ENCODE data around the gene TBX1. TPM values are rescaled to one million over a fixed set of nuclear protein-coding genes. Genes with fewer than 3 reads are reported as not detected.

Gene TBX1
- total RNA-seq, 2 experiments from 2014 or later = 0.23 TPM; not detected in 1

DNA sequence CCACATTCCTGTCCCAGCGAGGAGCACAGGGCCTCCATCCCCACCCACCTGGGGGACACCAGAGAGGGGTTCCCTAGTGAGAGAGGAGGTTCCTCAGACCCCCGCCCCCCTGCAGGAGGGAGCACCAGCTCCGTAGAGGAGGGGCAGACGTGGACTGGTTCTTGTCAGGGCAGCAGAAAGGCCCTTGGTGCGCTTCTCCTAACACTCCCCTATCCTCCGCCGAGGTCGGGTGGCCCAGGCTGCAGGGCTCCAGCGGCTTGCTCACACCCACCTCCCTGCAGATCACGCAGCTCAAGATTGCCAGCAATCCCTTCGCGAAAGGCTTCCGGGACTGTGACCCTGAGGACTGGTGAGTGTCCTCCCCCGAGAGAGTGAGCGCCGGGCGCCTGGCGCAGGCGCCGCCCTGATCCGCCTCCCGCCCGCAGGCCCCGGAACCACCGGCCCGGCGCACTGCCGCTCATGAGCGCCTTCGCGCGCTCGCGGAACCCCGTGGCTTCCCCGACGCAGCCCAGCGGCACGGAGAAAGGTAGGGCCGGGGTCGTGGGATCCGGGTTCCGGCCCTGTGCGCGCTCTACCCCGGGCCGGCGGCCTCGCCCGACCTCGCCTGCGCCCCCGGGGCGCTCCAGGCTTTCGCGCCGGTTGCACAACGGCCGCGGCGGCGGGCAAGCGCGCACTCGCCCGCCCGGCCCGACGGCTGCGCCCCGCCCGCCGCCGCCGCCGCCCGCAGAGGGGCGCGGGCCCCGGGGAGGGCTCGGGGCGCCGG, 5.1 kb downstream of the TBX1 start:
- no peak for DNase-seq (ENCODE audit: low spot score)
- POLR2A ChIA-PET = no interaction called here
- H3K4me2 ChIP-seq (ENCODE audit: low read length) = no peak overlapping the region

DNA sequence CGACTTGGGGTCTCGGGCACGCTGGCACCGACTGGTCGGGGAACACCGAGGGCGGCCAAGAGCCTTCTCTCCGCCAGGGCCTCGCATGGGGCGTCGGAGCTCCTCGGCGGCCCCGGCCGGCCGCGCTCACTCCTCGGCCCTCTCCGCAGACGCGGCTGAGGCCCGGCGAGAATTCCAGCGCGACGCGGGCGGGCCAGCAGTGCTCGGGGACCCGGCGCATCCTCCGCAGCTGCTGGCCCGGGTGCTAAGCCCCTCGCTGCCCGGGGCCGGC, 5.6 kb downstream of the TBX1 start:
- Histone ChIP-seq H3K36me3 (ENCODE audit: insufficient read depth, low read length) (no peaks in the 10 kb centered on the region), H4K20me1 (ENCODE audit: insufficient read depth, low read length) (no peaks in the 10 kb centered on the region), H2AFZ (ENCODE audit: low read length) (no peak overlapping the region), H3K27ac (ENCODE audit: low read depth, low read length, poor library complexity, severe bottlenecking) (no peak overlapping the region), H3K4me2 (ENCODE audit: low read length) (no peak overlapping the region), H3K9me3 (ENCODE audit: low read length) (no peaks in the 10 kb centered on the region), H3K4me1 (ENCODE audit: insufficient read depth, low read length, poor library complexity, severe bottlenecking) (peaks cover 8% of the 10 kb centered on the region), H3K79me2 (ENCODE audit: insufficient read depth, low read depth, low read length) (no peaks in the 10 kb centered on the region), H3K9me2 (ENCODE audit: insufficient read depth, low read length) (no peaks in the 10 kb centered on the region), H3K4me3 (ENCODE audit: low read depth, low read length, poor library complexity, severe bottlenecking) (no peak overlapping the region)
- BruUV-seq (replicated peaks) = no TSS peak
- TF ChIP-seq EZH2phosphoT487 (IDR thresholded peaks at IDR 0.05; ENCODE audit: borderline replicate concordance, low read depth, low read length) = no peak
- TF ChIP-seq, protein P1, sequence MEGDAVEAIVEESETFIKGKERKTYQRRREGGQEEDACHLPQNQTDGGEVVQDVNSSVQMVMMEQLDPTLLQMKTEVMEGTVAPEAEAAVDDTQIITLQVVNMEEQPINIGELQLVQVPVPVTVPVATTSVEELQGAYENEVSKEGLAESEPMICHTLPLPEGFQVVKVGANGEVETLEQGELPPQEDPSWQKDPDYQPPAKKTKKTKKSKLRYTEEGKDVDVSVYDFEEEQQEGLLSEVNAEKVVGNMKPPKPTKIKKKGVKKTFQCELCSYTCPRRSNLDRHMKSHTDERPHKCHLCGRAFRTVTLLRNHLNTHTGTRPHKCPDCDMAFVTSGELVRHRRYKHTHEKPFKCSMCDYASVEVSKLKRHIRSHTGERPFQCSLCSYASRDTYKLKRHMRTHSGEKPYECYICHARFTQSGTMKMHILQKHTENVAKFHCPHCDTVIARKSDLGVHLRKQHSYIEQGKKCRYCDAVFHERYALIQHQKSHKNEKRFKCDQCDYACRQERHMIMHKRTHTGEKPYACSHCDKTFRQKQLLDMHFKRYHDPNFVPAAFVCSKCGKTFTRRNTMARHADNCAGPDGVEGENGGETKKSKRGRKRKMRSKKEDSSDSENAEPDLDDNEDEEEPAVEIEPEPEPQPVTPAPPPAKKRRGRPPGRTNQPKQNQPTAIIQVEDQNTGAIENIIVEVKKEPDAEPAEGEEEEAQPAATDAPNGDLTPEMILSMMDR (conservative IDR thresholded peaks at IDR 0.05; ENCODE audit: low read length) = no peak
- intact Hi-C loops (cut with micrococcal nuclease; ENCODE audit: unreplicated experiment) = no loop called here
- DNase-seq (ENCODE audit: low spot score) = no peak
- ChIA-PET POLR2A (no interaction called here), CTCF (ENCODE audit: unreplicated experiment) (no interaction called here)

More for the DNA sequence above, 5.1 kb downstream of the TBX1 start:
- Histone ChIP-seq H3K4me1 (ENCODE audit: insufficient read depth, low read length, poor library complexity, severe bottlenecking) (peaks cover 4% of the 10 kb centered on the region), H3K9me2 (ENCODE audit: insufficient read depth, low read length) (no peaks in the 10 kb centered on the region), H2AFZ (ENCODE audit: low read length) (no peak overlapping the region), H3K79me2 (ENCODE audit: insufficient read depth, low read depth, low read length) (no peaks in the 10 kb centered on the region), H3K27ac (ENCODE audit: low read depth, low read length, poor library complexity, severe bottlenecking) (no peak overlapping the region), H4K20me1 (ENCODE audit: insufficient read depth, low read length) (no peaks in the 10 kb centered on the region), H3K9me3 (ENCODE audit: low read length) (no peaks in the 10 kb centered on the region), H3K36me3 (ENCODE audit: insufficient read depth, low read length) (no peaks in the 10 kb centered on the region), H3K4me3 (ENCODE audit: low read depth, low read length, poor library complexity, severe bottlenecking) (no peak overlapping the region)
- CTCF ChIA-PET (ENCODE audit: unreplicated experiment) = no interaction called here
- intact Hi-C loops (cut with micrococcal nuclease; ENCODE audit: unreplicated experiment) = no loop called here
- TF ChIP-seq, protein P1 (conservative IDR thresholded peaks at IDR 0.05; ENCODE audit: low read length) = no peak
- peak; percentile 90; the same call in 1 of the 2 replicates for TF ChIP-seq EZH2phosphoT487 (IDR thresholded peaks at IDR 0.05; ENCODE audit: borderline replicate concordance, low read depth, low read length)
- no TSS peak for BruUV-seq (replicated peaks)
